Stimulated activated CD8-positive, alpha-beta memory T cell treated with anti-CD3 and anti-CD28 coated beads, Interleukin-12 subunit alpha, Interleukin-12 subunit beta, amount 100 ng/mL, for 1 hour (primary cell): Measurements from ENCODE around the gene TNFRSF13B.
"Not testable (repeated sequence)": the region's sequence is repeated elsewhere in the genome, so short reads cannot be mapped to it uniquely, and the experiment has no call there.

Experiments used
- DNase-seq: peaks from one replicate; pipeline ENCODE4 v3.0.0-alpha.2; 2020; ENCODE audit warnings: low read depth

Gene TNFRSF13B

DNA sequence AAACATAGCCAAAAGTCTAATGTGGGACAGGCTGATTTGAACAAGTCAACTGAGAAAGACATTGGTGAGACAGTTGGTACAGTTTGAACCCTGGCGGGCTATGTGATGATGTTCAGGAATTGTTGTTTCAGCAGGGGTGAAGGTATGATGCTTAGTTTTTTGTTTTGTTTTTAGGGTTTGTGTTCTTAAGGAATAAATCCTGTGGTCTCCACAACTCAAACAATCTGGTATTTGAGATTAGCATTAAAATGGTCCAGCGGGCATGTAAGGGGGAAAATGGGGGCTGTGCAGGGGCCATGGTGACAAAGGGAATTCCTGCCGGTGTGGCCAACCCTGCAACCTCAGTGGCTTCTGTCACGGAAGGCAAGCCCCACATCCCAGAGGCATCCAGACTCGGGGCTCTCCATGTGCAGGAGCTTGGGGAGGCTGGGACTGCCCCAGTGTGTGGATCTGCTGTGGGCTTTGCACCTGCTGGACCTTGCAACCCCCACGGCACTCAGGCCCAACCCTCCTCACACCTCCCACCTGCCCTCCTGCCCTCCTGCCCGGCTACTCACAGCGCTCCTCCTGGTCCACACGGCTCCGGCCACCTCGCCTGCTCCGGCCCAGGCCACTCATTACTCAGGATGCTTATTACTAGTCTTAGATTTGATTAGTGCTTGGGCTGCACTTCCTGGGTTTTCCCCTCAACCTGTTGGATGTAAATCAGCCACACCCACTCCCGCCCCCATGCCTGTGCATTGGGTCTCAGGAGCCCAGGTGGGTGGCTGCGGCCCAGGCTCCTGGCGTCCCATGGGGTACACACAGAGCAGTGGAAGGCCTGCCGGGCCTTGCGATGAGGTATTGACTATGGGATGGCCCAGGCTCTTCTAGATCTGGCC is at the start of gene TNFRSF13B:
TSS of gene TNFRSF13B (minus strand) at position 661 of the 881 bp plus-strand sequence. CDS start at position 618, 43 bp downstream.
- no peak for DNase-seq

DNA sequence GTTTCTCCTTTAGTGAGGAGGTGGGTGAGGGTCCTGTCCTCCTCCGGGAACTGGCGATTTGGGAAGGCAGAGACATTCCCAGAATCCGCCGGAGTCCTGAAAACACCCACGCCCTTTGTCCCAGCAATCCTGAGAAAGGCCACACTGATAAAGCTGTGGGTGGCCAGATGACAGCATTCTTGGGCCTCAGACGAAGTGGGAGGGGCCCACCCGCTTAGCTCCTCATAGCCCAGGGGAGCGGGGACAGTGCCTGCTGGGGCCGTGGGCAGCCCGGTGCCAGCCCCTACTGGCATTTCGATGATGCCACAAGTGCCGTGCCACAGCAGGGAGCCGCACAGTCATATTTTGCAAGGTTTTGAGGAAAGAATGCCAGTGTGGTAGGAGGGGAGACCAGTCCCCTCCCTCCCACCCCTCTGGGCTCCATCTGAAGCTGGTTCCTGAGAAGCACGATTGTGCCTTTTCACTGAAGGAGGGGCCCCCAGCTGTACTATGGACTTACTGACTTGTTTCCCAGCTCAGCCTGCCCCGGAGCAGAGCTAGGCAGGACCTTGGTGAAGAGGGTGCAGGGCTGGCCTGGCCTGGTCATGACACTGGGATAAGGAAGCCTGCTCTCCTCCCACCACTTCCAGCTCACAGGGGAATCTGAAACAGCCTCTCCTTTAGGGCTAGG is 49.4 kb upstream of the TNFRSF13B start:
- no peak for DNase-seq

DNA sequence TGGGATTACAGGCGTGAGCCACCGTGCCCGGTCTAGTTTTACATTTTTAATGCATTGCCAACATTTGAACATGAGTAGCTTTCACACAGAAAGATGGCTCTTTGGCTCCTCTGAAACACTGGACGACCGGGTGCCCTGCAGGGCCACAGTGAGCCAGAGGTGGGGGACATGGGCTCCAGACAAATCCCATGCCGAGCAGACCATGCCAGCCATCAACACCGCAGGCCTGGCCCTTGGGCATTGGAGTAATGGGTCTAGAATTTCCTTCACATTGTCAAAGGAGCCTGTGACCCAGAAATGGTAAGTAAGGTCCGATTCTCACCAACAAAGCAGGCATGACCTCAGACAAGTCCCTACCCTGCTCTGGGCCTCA is 48.9 kb upstream of the TNFRSF13B start:
- DNase-seq = no peak

DNA sequence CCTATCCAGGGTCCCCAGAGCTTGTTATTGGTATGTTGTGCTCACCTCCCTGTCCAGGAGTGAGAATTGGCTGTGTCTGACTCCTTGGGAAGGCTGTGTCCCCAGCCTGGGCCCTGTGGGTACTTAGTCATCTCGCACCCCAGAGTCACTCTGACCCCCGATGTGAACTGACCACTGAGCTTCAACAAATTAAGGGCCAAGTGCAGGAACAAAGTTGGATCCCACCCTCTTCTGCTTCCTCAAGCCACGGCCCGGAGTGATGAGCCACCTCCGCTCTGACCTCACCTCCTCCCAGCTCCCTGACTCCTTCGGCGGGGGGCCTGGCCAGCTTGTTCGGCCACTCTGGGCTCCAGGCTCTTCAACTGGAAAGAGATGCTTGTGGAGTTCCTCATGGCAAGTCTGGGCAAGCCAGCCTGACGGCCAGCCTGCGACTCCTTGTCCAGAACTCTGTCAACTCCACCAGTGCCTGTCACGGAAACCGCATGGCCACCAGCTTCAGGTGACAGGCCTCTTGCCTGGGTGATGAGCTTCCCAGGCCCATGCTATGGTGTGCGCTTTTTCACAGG is 48.1 kb upstream of the TNFRSF13B start:
- DNase-seq = no peak

DNA sequence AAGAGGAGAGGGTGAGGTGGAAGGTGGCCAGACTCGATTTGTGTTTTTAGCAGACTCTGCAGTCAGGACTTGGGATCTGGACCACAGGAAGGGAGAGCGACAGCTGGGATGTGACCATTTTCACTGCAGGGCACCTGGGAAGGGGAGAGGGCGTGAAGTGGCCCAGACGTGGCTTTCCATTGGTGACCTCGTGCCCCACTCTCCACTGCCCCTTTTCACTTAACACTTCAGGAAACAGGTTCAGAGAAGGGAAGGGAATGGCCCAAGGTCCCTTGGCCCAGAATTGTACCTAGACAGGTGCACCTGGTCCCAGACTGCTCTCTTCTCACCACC is 47.5 kb upstream of the TNFRSF13B start:
- no peak for DNase-seq

DNA sequence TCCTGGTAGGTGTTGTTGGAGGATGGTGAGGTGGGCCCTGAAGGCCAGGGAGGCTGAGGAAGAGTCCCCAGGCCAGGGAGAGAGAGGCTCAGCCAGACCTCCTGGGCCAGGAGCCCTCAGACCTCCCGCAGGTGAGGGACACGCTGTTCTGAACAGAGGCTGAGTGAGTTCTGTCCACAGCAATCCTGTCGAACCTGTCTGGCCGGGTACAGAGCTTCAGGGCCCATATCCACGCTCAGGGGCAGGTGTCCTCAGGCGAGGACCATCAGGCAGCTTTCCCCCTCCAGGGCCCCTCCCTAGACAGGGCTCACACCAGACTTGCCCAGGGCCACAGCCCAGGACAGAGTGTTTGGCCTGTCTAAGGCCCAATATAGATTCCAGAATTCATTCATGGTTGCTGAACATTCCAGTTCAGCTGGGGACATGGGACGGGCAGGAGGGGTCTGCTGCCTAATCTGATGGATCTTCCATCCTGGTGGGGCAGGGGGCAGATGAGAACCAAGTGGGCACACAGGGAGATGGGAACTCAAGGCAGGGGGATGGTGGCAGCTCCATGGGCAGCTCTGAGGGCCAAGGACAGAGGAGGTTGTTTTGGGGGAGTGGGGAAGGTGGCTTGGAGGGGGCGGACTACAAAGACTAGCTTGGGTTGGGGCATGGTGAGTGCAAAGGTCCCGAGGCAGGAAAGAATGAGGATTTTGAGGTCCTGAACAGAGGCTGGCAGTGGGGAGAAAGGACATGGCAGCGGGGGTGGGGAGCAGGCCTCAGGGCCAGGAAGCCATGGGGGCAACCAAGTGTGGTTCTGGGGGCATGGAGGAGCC is 46.9 kb upstream of the TNFRSF13B start:
- DNase-seq = no peak

DNA sequence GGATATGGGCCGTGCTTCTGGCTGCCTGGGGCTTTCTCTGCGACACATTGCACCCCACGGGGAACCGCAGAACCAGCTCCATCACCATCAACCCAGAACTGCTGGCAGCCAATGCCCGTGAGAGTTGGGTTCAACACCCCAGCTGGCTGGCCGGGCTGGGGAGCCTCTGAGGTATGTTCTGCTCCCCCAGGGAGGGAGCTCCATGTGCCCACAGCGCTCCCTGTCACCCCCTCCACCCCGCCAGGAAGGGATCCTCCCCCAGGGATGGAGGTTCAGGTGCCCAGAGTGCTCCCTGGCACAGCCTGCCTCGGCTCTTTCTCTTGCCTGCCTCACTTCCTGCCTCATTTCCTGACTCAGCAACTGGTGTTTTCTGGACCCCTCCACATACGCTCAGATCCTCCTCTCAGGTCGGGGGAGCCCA is 46.1 kb upstream of the TNFRSF13B start:
- DNase-seq = no peak

DNA sequence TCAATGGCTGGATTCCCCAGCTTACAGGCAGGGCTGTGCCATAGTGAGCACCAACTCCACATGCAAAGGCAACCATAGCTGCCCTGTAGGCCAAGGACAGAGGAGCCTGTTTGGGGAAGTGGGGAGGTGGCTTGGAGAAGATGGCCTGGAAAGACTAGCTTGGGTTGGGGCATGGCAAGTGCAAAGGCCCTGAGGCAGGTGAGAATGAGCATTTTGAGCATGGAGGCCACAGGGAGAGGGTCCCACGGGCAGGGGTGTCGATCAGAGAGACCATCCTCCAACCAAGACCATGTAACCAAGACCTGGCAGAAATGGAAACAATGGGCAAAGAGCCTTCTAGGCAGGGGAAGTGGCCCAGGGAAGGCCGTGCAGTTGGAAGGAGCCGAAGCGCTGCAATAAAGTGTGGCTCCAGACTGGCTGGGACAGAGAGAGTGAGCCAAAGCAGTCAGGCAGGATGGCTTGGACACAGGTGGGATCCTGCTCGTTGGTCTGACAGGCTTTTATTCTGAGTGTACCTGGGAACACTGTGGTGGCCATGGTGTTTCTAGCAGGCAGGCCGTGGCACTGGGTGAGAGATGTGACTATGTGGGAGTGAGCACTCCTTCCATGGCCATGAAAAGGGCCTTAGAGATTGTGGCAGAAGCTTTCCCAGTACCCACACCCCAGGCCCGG is 45.6 kb upstream of the TNFRSF13B start:
- no peak for DNase-seq

DNA sequence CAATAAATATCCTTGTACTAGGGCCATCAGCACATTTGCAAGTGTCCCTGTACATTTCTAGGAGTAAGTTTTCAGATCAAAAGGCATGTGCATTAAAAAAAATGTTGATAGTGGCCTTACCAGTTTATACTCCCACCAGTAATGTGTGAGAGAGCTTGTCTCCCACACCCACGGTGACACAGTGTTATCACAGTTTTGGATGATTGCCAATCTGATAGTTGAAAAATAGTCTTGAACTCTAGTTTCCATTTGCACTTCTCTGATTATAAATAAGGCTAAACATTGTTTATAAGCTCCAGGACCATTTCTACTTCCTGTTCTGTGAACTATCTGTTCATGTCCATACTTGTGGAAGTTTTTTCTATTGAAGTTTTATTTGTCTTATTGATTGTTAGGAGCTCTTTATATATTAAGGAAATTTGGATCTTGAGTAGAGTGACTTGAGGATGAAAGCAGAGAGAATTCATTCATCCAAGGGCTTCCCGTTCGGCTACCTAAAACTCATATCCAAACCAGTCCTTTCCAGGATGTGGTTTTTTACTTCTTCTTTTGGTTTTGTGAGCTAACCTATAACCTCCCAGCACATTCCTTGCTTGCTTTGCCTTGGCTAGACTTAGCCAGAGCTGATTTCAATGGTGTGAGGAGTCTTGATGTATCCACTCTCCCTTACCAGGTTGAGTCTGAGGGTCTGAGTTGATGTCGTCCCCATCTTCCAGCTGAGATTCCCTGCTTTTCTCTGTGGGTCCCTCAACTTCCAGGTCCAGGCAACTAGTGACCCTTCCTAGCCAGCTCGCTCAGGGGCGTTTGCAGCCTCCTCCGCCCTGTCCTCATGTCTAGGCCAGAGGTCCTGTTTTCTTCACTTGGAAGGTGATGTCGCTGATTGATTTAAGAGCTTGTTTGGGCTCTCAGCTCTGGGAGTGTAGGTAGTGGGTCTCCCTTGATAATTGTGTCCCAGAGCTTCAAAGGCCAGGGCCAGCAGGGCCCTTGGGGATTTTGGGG is 44.6 kb upstream of the TNFRSF13B start:
- DNase-seq = not testable (repeated sequence)

DNA sequence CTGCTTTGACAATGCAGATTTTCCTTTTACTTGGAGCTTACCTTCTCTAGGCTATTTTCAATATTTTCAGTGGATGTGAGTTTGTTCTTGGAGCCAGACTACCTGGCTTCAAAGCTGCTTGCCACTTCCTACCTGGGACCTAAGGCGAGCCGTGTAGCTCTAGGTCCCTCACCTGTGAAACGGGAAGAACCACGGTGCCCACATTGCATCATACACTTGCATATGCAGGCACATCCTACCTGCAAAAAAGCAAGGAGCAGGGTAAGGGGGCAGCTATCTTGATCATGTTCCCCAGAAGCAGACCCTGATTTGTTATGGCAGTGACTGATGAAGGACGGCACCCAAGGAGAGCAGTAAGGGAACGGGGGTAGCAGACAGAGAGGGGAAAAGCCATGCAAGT is 43.3 kb upstream of the TNFRSF13B start:
- no peak for DNase-seq

DNA sequence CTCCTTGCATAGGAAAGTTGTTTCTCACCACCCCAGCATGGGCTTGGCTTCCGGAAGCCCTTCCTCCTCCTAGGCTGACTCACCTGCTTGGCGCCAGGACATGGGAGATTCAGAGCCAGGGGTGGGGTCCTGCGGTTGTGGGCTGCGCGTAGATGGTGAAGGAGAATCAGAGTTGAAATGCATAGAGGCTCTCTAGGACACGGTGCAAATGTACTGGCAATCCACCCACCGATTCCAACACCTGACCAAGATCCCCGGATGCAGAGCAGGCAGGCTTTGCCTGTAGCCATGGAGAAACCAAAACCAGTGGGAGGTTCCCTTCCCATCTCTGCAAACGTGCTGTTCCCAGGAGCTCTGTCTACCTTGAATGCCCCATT is 42.8 kb upstream of the TNFRSF13B start:
- not testable (repeated sequence) for DNase-seq

DNA sequence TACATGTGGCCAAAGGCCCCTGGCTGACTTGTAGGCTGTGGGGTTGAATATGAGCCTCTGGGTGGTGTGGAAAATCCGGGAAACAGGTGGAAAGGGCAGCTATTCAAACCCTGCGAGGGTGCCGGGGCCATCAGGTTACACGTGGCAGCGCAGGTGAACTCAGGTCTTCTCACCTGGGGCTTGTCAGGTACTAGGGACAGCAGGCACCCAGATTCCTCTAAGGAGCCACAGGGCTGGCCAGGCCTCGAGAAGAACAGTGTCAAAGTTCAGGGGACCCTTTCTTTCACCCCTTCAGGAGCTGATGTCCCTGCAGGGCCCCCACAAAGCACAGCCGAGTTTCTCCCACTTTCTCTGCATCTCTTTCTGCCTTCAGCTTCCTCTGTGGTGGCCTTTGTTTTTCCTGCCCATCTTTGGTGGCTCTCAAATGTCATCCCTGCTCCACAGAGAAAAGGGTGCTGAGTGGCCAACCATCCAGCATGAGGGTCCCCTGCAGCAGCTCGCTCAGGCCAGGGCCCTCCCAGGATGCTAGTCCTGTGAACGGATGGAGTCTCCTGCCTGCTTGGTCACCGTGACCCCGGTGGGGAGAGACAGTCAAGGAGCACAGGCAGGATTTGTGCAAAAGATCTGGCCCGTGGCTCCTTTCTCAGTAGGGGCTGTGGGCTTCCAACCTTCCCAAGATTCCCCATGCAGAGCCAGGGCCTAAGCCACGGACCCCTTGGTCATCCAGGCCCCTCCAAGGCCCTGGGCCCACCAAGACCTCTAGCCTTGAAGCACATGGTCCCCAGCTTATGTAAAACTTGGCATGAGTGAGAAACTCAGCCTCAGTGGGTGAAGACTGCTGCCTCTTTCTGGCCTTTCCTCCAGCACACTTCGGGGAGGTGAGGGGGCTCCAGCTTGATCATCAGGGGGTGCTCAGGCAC is 42.2 kb upstream of the TNFRSF13B start:
- not testable (repeated sequence) for DNase-seq

DNA sequence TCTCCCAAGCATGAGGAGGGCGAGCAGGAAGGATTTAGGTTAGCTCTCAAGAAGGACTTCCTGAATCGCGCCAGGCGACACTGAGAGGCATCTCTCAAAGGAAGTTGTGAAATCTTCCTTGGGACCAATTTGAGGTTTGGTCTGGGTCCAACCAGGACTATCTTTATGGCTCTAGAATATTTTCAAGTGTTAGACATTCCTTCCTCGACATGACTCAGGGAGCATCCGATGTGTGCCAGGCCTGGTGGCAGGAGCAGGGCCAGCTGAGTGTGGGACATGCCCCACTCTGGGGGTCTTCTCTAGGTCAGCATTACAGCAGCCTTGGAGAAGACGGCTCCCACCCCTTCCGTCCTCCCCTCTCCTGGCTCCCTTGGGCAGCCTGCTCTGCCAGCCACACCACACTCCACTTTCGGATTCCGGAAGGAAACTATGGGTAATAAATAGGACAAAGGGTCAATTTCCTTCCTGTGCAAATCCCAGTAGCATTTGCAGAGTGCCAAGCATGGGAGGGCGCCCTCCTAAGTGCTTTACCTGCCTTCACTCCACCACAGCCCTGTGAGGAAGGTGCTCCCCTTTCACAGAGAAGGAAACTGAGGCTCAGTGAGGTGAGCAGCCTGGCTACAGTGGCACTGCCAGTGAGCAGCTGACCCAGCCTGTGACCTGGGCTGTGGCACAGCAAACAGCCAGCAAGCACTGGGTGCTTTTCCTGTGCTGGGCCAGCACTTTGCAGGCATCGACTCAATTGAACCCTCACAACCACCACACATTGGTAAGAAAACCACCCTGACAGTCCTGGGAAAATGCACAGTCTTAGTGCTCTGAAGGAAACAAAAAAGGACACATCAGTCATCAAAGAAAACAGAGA is 39.4 kb upstream of the TNFRSF13B start:
- DNase-seq = not testable (repeated sequence)

DNA sequence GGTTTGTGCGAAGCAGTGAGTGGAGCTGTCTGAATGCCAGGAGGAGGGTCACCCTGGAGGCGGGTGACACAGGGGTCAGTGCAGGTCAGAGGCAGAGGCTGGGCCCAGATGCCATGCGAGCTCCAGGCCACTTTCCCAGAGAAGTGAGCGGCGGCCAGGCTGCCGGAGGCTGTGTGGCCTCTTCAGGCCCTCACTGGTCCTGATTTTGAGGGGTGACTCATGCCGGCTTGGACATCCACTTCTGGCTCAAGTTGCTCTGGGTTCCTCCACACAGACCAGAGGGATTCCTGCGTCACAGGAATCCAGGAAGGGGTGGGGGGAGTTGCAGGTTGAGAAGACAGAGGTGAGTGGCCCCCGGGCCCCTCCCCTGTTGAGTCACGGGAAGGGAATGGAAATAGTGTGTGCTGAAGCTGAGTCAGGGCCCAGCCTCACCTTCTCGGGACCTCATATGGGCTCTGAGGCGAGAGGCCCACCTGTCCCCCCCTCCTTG is 38.7 kb upstream of the TNFRSF13B start:
- not testable (repeated sequence) for DNase-seq

DNA sequence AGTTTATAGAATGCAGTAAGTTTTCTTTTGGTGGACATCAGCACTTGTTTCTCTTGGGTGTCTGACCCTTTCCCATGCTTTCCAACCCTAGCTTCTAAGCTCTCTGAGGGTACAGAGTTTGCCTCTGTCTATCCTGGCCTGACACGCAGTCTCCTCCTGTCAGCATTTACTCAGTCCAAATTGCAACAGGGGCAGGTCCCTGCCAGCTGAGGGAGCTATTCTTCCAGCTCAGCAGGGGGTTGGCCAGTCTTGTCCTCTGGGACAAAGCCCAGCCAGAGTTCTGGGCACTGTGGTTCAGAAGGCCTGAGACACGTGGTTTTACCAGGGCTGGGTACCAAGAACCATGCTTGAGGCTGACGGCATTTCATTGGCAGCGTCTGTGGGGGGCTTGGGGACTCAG is 38.1 kb upstream of the TNFRSF13B start:
- not testable (repeated sequence) for DNase-seq

DNA sequence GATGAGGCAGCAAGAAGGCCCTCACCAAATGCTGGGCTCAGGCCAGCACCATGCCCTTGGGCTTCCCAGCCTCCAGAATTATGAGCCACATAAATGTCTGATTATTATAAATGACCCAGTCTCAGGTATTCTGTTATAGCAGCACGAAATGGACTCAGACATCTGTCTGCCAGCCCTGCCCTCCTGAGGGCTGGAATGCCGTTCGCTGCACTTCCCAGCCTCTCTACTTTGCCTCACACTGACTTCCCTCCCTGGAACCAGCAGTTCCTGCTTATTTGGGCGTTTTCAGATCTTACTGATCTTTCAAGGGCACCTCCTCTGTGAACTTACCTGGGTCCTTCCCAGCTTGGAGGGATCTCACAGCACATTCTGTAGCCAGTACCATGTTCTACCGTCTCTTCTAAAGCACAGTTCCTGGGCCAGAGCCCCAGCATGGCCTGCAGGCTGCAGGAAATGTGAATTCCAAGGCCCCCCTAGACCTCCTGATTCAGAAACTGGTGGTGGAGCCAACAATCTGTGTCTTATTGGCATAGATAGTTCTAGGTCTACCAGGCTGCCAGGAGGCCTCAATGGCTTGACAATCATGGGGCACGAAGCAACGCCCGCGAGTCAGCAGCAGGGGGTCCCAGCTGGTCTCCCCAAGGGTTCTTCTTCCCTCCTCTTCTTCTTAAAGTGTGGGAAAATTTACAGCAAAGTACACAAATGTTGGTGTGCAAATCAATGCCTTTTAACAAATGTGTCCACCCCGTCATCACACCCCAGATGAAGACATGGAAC is 36.9 kb upstream of the TNFRSF13B start:
- not testable (repeated sequence) for DNase-seq

DNA sequence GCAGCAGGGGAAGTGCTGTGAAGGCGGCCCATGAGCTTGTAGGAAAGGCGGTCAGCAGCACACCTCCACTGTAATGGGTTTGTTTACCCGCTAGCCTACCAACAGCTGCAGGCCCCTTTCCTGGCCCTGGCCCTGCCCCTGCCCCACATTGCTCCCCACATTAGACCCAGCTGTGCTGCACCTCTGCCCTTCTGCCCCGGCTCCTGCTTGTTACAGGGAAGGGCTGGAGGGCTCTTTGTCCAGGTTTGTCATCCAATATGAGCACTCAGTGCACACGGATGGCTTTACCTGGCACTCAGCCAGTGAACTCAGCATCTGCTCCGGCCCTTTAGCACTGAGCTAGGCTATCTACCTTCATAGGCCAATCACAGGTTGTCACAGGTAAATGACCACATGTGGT is 36.0 kb upstream of the TNFRSF13B start:
- not testable (repeated sequence) for DNase-seq
